Lower leg skin (tissue), 4 donors: ENCODE measurements around the gene UBC. TPM values are rescaled to one million over a fixed set of nuclear protein-coding genes. Genes with fewer than 3 reads are reported as not detected.
A peak's percentile ranks its signal among the peaks of the same experiment; 100 is the strongest.

Source experiments
- DNase-seq, 2 donors: peaks; one replicate each; pipeline ENCODE4 v3.0.0-alpha.2; 2019; ENCODE audit warnings: low spot score in 2 of 2
- H3K4me3 ChIP-seq: fragments of 200-600 bp; sonication (generic); 2 replicates; pipeline ENCODE4 v1.5.1; 2017; ENCODE audit warnings: mild to moderate bottlenecking, low read depth; ENCODE audit not compliant: poor library complexity, severe bottlenecking
- CTCF ChIP-seq, 3 donors: fragments of 450-650 bp; IDR thresholded peaks; one replicate each; pipeline ENCODE4 v1.5.1; 2016; ENCODE audit warnings: antibody characterized with exemption in 3 of 3, mild to moderate bottlenecking in 3 of 3, moderate library complexity in 2 of 3
- POLR2A ChIP-seq, 2 donors: fragments of 450-650 bp; IDR thresholded peaks; one replicate each; pipeline ENCODE4 v1.6.1; 2016 to 2017; ENCODE audit warnings: antibody characterized with exemption in 2 of 2, mild to moderate bottlenecking in 1 of 2, moderate library complexity in 1 of 2
- WGBS, 2 donors: methylation state at CpG; one replicate each; pipeline ENCODE4 v1.1.5; 2018; 5-methylcytosine and 5-hydroxymethylcytosine counted together
- intact Hi-C: fragments of 100-400 bp; cut with DNase I; formaldehyde crosslinking; loops from one replicate; pipeline ENCODE4 v1.15.0; 2023; ENCODE audit warnings: low total_unique reads
- total RNA-seq, 4 donors: library from RNA; depleted of rRNA; stranded (reverse); fragments of >200 nt; gene quantifications; one replicate each; pipeline ENCODE4 v1.1.0, GENCODE V29; 2016

The UBC gene
- 1,000 to 10,000 TPM; 1,350 to 1,636 (median 1,452) TPM for total RNA-seq

GRCh38 chr12:124914392-124915238, at the start of gene UBC:
Gene UBC, minus strand, starts transcription at chr12:124914650. Its CDS starts 879 bp downstream, at chr12:124913771.
- 0 to 1% methylated on average over 58 to 65 of the region's 85 CpGs for WGBS, 2 donors
- DNase-seq = peak; percentile 92 to 99
- intact Hi-C loops = loop anchor here (5.0 kb wide), 1 partner anchor 233 kb away; no protein-coding TSS in a partner anchor
- TF ChIP-seq POLR2A (IDR thresholded peaks at IDR 0.05) (peak in 1 of 2 donors; percentile 100), CTCF (IDR thresholded peaks at IDR 0.05) (peak in 1 of 3 donors; percentile 34)
- peak within 1 kb of the TSS; percentile 92 for H3K4me3 ChIP-seq

- H3K4me3 ChIP-seq = no peak overlapping the region
Observed at GRCh38 chr12:124963211-124963610, 48.8 kb upstream of the UBC start.

GRCh38 chr12:124961055-124961454, 46.6 kb upstream of the UBC start:
- intact Hi-C loops = no loop called here
- no peak overlapping the region for H3K4me3 ChIP-seq
- DNase-seq = no peak
- WGBS, 2 donors = 89 to 92% methylated on average over 29 of the region's 29 CpGs
- TF ChIP-seq CTCF (IDR thresholded peaks at IDR 0.05) = no peak
- no peak for TF ChIP-seq POLR2A (IDR thresholded peaks at IDR 0.05)

More at GRCh38 chr12:124963211-124963610, 48.8 kb upstream of the UBC start:
- no peak for DNase-seq
- WGBS, 2 donors = 94 to 96% methylated on average over 8 of the region's 8 CpGs
- no peak for TF ChIP-seq POLR2A (IDR thresholded peaks at IDR 0.05)
- TF ChIP-seq CTCF (IDR thresholded peaks at IDR 0.05) = no peak
- intact Hi-C loops = no loop called here

GRCh38 chr12:124956571-124956970, 42.1 kb upstream of the UBC start:
- intact Hi-C loops = no loop called here
- no peak for TF ChIP-seq POLR2A (IDR thresholded peaks at IDR 0.05)
- TF ChIP-seq CTCF (IDR thresholded peaks at IDR 0.05) = no peak
- 94% methylated on average over 14 to 16 of the region's 16 CpGs for WGBS, 2 donors
- DNase-seq = no peak
- no peak overlapping the region for H3K4me3 ChIP-seq

- DNase-seq = no peak
- WGBS, 2 donors = 95 to 96% methylated on average over 4 of the region's 4 CpGs
- no peak overlapping the region for H3K4me3 ChIP-seq
- TF ChIP-seq CTCF (IDR thresholded peaks at IDR 0.05) (no peak), POLR2A (IDR thresholded peaks at IDR 0.05) (no peak)
- intact Hi-C loops = no loop called here
Observed at GRCh38 chr12:124954771-124955170, 40.3 kb upstream of the UBC start.
